ENCODE data around the gene ROBO1.
A peak's percentile ranks its signal among the peaks of the same experiment; 100 is the strongest.

Gene ROBO1

GRCh38 chr3:78995087-78995486, 772.7 kb downstream of the ROBO1 start:
- CTCF ChIA-PET = no interaction called here

GRCh38 chr3:78994174-78995027, 773.4 kb downstream of the ROBO1 start:
- POLR2A ChIA-PET = interaction anchor here (1.0 to 3.5 kb wide), 2 partner anchors 23 to 25 kb away, joined by 7 to 24 read pairs; no protein-coding TSS in a partner anchor
- TF ChIP-seq PKNOX1 (IDR thresholded peaks at IDR 0.05) (peak; percentile 92), TARDBP (IDR thresholded peaks at IDR 0.05) (peak; percentile 53), FOXM1 (IDR thresholded peaks at IDR 0.05; ENCODE audit: borderline replicate concordance) (peak; percentile 63), ZNF384 (IDR thresholded peaks at IDR 0.05) (no peak; the same call in none of the 2 replicates), L3MBTL2 (conservative IDR thresholded peaks at IDR 0.05) (peak; percentile 66; the same call in 1 of the 2 replicates), SUZ12 (IDR thresholded peaks at IDR 0.05) (no peak), LEF1 (IDR thresholded peaks at IDR 0.05; ENCODE audit: borderline replicate concordance) (peak; percentile 95), CTBP1 (IDR thresholded peaks at IDR 0.05; ENCODE audit: borderline replicate concordance) (peak; percentile 99), ARNT (IDR thresholded peaks at IDR 0.05) (peak; percentile 96), FOXA1 (IDR thresholded peaks at IDR 0.05) (peak; percentile 88), SP1 (IDR thresholded peaks at IDR 0.05) (no peak), FOXK2 (IDR thresholded peaks at IDR 0.05) (peak; percentile 95)
- peak; percentile 59 for DNase-seq (ENCODE audit: extremely low spot score)
- CTCF ChIA-PET = no interaction called here

More at GRCh38 chr3:78995087-78995486, 772.7 kb downstream of the ROBO1 start:
- POLR2A ChIA-PET = interaction anchor here (1.0 to 3.5 kb wide), 2 partner anchors 22 to 24 kb away, joined by 7 to 24 read pairs; no protein-coding TSS in a partner anchor
- no peak for DNase-seq (ENCODE audit: extremely low spot score)
- TF ChIP-seq TARDBP (IDR thresholded peaks at IDR 0.05) (no peak), L3MBTL2 (conservative IDR thresholded peaks at IDR 0.05) (peak; percentile 35; the same call in 1 of the 2 replicates), PKNOX1 (IDR thresholded peaks at IDR 0.05) (no peak), FOXK2 (IDR thresholded peaks at IDR 0.05) (no peak), CTBP1 (IDR thresholded peaks at IDR 0.05; ENCODE audit: borderline replicate concordance) (no peak), FOXA1 (IDR thresholded peaks at IDR 0.05) (no peak)

- CTCF ChIA-PET = no interaction called here
- POLR2A ChIA-PET = interaction anchor here (1.1 to 3.5 kb wide), 2 partner anchors 24 to 26 kb away, joined by 5 to 24 read pairs; no protein-coding TSS in a partner anchor
- DNase-seq (ENCODE audit: extremely low spot score) = no peak
- TF ChIP-seq BHLHE40 (IDR thresholded peaks at IDR 0.05; ENCODE audit: borderline replicate concordance) (no peak), PKNOX1 (IDR thresholded peaks at IDR 0.05) (no peak), TARDBP (IDR thresholded peaks at IDR 0.05) (no peak), ZNF384 (IDR thresholded peaks at IDR 0.05) (no peak), ELF4 (IDR thresholded peaks at IDR 0.05) (no peak)
Observed at GRCh38 chr3:78993375-78993774, 774.4 kb downstream of the ROBO1 start.

GRCh38 chr3:78992830-78993229, 775.0 kb downstream of the ROBO1 start:
- CTCF ChIA-PET = interaction anchor here (0.9 to 1.0 kb wide), 2 partner anchors 16 to 23 kb away, joined by 3 read pairs; no protein-coding TSS in a partner anchor
- DNase-seq (ENCODE audit: extremely low spot score) = no peak
- TF ChIP-seq FOXM1 (IDR thresholded peaks at IDR 0.05; ENCODE audit: borderline replicate concordance) (no peak), L3MBTL2 (conservative IDR thresholded peaks at IDR 0.05) (no peak), TARDBP (IDR thresholded peaks at IDR 0.05) (no peak), HDGF (IDR thresholded peaks at IDR 0.05; ENCODE audit: borderline replicate concordance) (no peak), SUZ12 (IDR thresholded peaks at IDR 0.05) (no peak), NFRKB (IDR thresholded peaks at IDR 0.05) (no peak), PKNOX1 (IDR thresholded peaks at IDR 0.05) (no peak), ELF4 (IDR thresholded peaks at IDR 0.05) (no peak), FOXA1 (IDR thresholded peaks at IDR 0.05) (no peak), SP1 (IDR thresholded peaks at IDR 0.05) (no peak), FOXK2 (IDR thresholded peaks at IDR 0.05) (no peak), ZNF384 (IDR thresholded peaks at IDR 0.05) (no peak), CTBP1 (IDR thresholded peaks at IDR 0.05; ENCODE audit: borderline replicate concordance) (no peak), BHLHE40 (IDR thresholded peaks at IDR 0.05; ENCODE audit: borderline replicate concordance) (no peak), ARNT (IDR thresholded peaks at IDR 0.05) (no peak), LEF1 (IDR thresholded peaks at IDR 0.05; ENCODE audit: borderline replicate concordance) (no peak)
- POLR2A ChIA-PET = interaction anchor here (1.1 to 3.5 kb wide), 2 partner anchors 24 to 26 kb away, joined by 5 to 24 read pairs; no protein-coding TSS in a partner anchor

GRCh38 chr3:78992400-78992799, 775.4 kb downstream of the ROBO1 start:
- TF ChIP-seq L3MBTL2 (conservative IDR thresholded peaks at IDR 0.05) (no peak), PKNOX1 (IDR thresholded peaks at IDR 0.05) (peak; percentile 82)
- no peak for DNase-seq (ENCODE audit: extremely low spot score)
- ChIA-PET CTCF (interaction anchor here (0.9 to 1.0 kb wide), 2 partner anchors 17 to 24 kb away, joined by 3 read pairs; no protein-coding TSS in a partner anchor), POLR2A (interaction anchor here (1.1 to 3.5 kb wide), 2 partner anchors 25 to 27 kb away, joined by 5 to 24 read pairs; no protein-coding TSS in a partner anchor)
